ENCODE data around the gene MFSD11. TPM values are rescaled to one million over a fixed set of nuclear protein-coding genes. Genes with fewer than 3 reads are reported as not detected.

The MFSD11 gene
- total and polyA plus RNA-seq, 2 of the 8 experiments (the other 6 are each of a cell fraction or from before 2014, with no cell fraction given): 17.7 to 19.8 TPM

- H4K20me1 ChIP-seq (replicated peaks in 1 of 2; ENCODE audit: control insufficient read depth in 1 of 2, insufficient read depth in 2 of 2, low read length in 2 of 2): peaks cover 0 to 12% of the 10 kb centered on the region in 2 experiments
- ChIA-PET CTCF (ENCODE audit: partially characterized antibody) (interaction anchor here (1.0 to 2.3 kb wide), 5 partner anchors 7 to 100 kb away, joined by 3 to 13 read pairs (median 3); no protein-coding TSS in a partner anchor), POLR2A (ENCODE audit: partially characterized antibody) (interaction anchor here (8.4 kb wide), 1 partner anchor 12 kb away, joined by 181 read pairs; the partner anchor contains the start of genes MFSD11 and SRSF2)
- no peak overlapping the region for H2AFZ ChIP-seq (ENCODE audit: low read length)
- peaks cover 0 to 9% (median 2%) of the 10 kb centered on the region in 4 experiments; a peak in 5 of 7 replicates for H3K4me1 ChIP-seq (replicated peaks in 1 of 4; ENCODE audit: control insufficient read depth in 3 of 4, insufficient read depth in 4 of 4, low read length in 3 of 4)
- H4K5ac ChIP-seq (ENCODE audit: insufficient read length, low read depth, low read length): no peak overlapping the region
- H3K14ac ChIP-seq (ENCODE audit: insufficient read length): no peak overlapping the region
- no peak overlapping the region for H2BK120ac ChIP-seq (replicated peaks; ENCODE audit: low read depth, low read length)
- H2BK20ac ChIP-seq (ENCODE audit: low read length): no peak overlapping the region
- no peak overlapping the region for H4K8ac ChIP-seq (ENCODE audit: extremely low read depth, insufficient read depth, low read length)
- FAIRE-seq (no peak), DNase-seq (ENCODE audit: low read depth in 1 of 2, low spot score in 2 of 2) (no peak)
- no peak overlapping the region for H3K4me3 ChIP-seq (ENCODE audit: extremely low read depth in 1 of 4, insufficient read depth in 2 of 4, low read depth in 3 of 4, low read length in 4 of 4)
- H2AK5ac ChIP-seq (ENCODE audit: low read depth, low read length): no peak overlapping the region
- H3K79me2 ChIP-seq (ENCODE audit: control insufficient read depth in 1 of 2, insufficient read depth in 2 of 2, low read length in 2 of 2): peaks cover 0 to 27% of the 10 kb centered on the region in 2 experiments; a peak in 2 of 4 replicates
- no peak overlapping the region for H2BK12ac ChIP-seq (ENCODE audit: low read depth, low read length)
- H3K56ac ChIP-seq (replicated peaks; ENCODE audit: insufficient read length, low read depth, low read length): no peak overlapping the region
- H3K27ac ChIP-seq (ENCODE audit: low read depth, low read length): no peak overlapping the region
- no peak overlapping the region for H2BK5ac ChIP-seq (ENCODE audit: low read depth, low read length)
- no peak overlapping the region for H3K18ac ChIP-seq (ENCODE audit: extremely low read depth, low read length)
- H3K23me2 ChIP-seq (ENCODE audit: low read depth, low read length): peaks cover 11% of the 10 kb centered on the region
- 94% methylated on average over 9 of the region's 9 CpGs; no CpG with 5 or more reads in 1 of the 2 experiments for WGBS, 2 experiments (ENCODE audit: extremely low coverage in 1 of 2, insufficient coverage in 1 of 2, insufficient read length in 1 of 2, insufficient replicate concordance in 2 of 2, low coverage in 1 of 2, low lambda C conversion rate in 2 of 2, missing lambda C conversion rate in 1 of 2)
- H3K79me1 ChIP-seq (ENCODE audit: low read depth, low read length): peaks cover 2% of the 10 kb centered on the region; the same call in 1 of the 2 replicates
- no peak overlapping the region for H3K23ac ChIP-seq (ENCODE audit: insufficient read length)
- no peak overlapping the region for H4K91ac ChIP-seq (replicated peaks; ENCODE audit: insufficient read length, low read length)
- H3K9me3 ChIP-seq (ENCODE audit: insufficient read depth in 2 of 2, low read depth in 1 of 2, low read length in 1 of 2): no peaks in the 10 kb centered on the region
- no peak overlapping the region for H2BK15ac ChIP-seq (ENCODE audit: low read length)
- H3K4ac ChIP-seq (replicated peaks; ENCODE audit: insufficient read length, low read depth, low read length): no peak overlapping the region
- no peak overlapping the region for H3K9ac ChIP-seq (replicated peaks in 1 of 4; ENCODE audit: extremely low read depth in 1 of 4, low read depth in 3 of 4, low read length in 3 of 4)
- H3K27me3 ChIP-seq (replicated peaks in 1 of 4; ENCODE audit: control insufficient read depth in 3 of 4, extremely low read depth in 1 of 4, insufficient read depth in 3 of 4, low read length in 3 of 4): no peaks in the 10 kb centered on the region; a peak in 2 of 7 replicates
- H3K4me2 ChIP-seq (ENCODE audit: insufficient read depth in 1 of 2, low read depth in 2 of 2, low read length in 2 of 2): no peak overlapping the region
- H3K36me3 ChIP-seq (ENCODE audit: control insufficient read depth in 2 of 4, insufficient read depth in 4 of 4, low read length in 3 of 4): peaks cover 11 to 41% (median 29%) of the 10 kb centered on the region in 4 experiments
Measured at GRCh38 chr17:76723812-76724211, 14.1 kb upstream of the MFSD11 start.
